ENCODE measurements around the gene UTP25.

The UTP25 gene

GRCh38 chr1:209882942-209883340 is 55.2 kb downstream of the UTP25 start:
- Histone ChIP-seq H2AFZ (ENCODE audit: low read depth, low read length) (no peak overlapping the region), H4K20me1 (ENCODE audit: insufficient read depth, low read length) (no peaks in the 10 kb centered on the region), H3K4me1 (ENCODE audit: insufficient read depth, low read length) (no peaks in the 10 kb centered on the region), H3K27me3 (ENCODE audit: insufficient read depth, low read length, poor library complexity) (peaks cover 22% of the 10 kb centered on the region), H3K9ac (ENCODE audit: low read depth, low read length) (no peak overlapping the region), H3K9me3 (ENCODE audit: insufficient read depth, low read length, severe bottlenecking) (no peaks in the 10 kb centered on the region), H3K27ac (ENCODE audit: low read length) (no peak overlapping the region), H3K79me2 (ENCODE audit: insufficient read depth, low read length) (no peaks in the 10 kb centered on the region), H3K4me3 (ENCODE audit: low read depth in 1 of 2, low read length in 2 of 2) (no peak overlapping the region), H3K36me3 (ENCODE audit: insufficient read depth, low read length) (no peaks in the 10 kb centered on the region), H3K4me2 (ENCODE audit: insufficient read depth, low read length) (no peak overlapping the region)
- no peak for TF ChIP-seq EZH2 (IDR thresholded peaks at IDR 0.05; ENCODE audit: borderline replicate concordance, low read depth, low read length, severe bottlenecking)
- TF ChIP-seq CTCF (IDR thresholded peaks at IDR 0.05; ENCODE audit: borderline replicate concordance, extremely low read depth, low read length, poor library complexity, severe bottlenecking), result no peak
- ATAC-seq (ENCODE audit: insufficient read depth, low read depth) (no peak), DNase-seq (no peak)

- Histone ChIP-seq H3K4me1 (ENCODE audit: insufficient read depth, low read length) (no peaks in the 10 kb centered on the region), H4K20me1 (ENCODE audit: insufficient read depth, low read length) (no peaks in the 10 kb centered on the region), H2AFZ (ENCODE audit: low read depth, low read length) (no peak overlapping the region), H3K27ac (ENCODE audit: low read length) (no peak overlapping the region), H3K9me3 (ENCODE audit: insufficient read depth, low read length, severe bottlenecking) (no peaks in the 10 kb centered on the region), H3K27me3 (ENCODE audit: insufficient read depth, low read length, poor library complexity) (peaks cover 22% of the 10 kb centered on the region), H3K4me2 (ENCODE audit: insufficient read depth, low read length) (no peak overlapping the region), H3K79me2 (ENCODE audit: insufficient read depth, low read length) (no peaks in the 10 kb centered on the region), H3K4me3 (ENCODE audit: low read depth in 1 of 2, low read length in 2 of 2) (no peak overlapping the region), H3K9ac (ENCODE audit: low read depth, low read length) (no peak overlapping the region), H3K36me3 (ENCODE audit: insufficient read depth, low read length) (no peaks in the 10 kb centered on the region)
- DNase-seq (no peak), ATAC-seq (ENCODE audit: insufficient read depth, low read depth) (no peak)
- no peak for TF ChIP-seq CTCF (IDR thresholded peaks at IDR 0.05; ENCODE audit: borderline replicate concordance, extremely low read depth, low read length, poor library complexity, severe bottlenecking)
- TF ChIP-seq EZH2 (IDR thresholded peaks at IDR 0.05; ENCODE audit: borderline replicate concordance, low read depth, low read length, severe bottlenecking), result no peak
Measured at GRCh38 chr1:209883341-209883971, 55.7 kb downstream of the UTP25 start.

- H3K9me3 ChIP-seq (ENCODE audit: insufficient read depth, low read length, severe bottlenecking), result no peaks in the 10 kb centered on the region
- no peak overlapping the region for H3K27ac ChIP-seq (ENCODE audit: low read length)
- no peak overlapping the region for H3K9ac ChIP-seq (ENCODE audit: low read depth, low read length)
- TF ChIP-seq EZH2 (IDR thresholded peaks at IDR 0.05; ENCODE audit: borderline replicate concordance, low read depth, low read length, severe bottlenecking), result no peak
- no peak for TF ChIP-seq CTCF (IDR thresholded peaks at IDR 0.05; ENCODE audit: borderline replicate concordance, extremely low read depth, low read length, poor library complexity, severe bottlenecking)
- no peak overlapping the region for H2AFZ ChIP-seq (ENCODE audit: low read depth, low read length)
- H3K36me3 ChIP-seq (ENCODE audit: insufficient read depth, low read length), result no peaks in the 10 kb centered on the region
- no peaks in the 10 kb centered on the region for H3K79me2 ChIP-seq (ENCODE audit: insufficient read depth, low read length)
- no peak overlapping the region for H3K4me3 ChIP-seq (ENCODE audit: low read depth in 1 of 2, low read length in 2 of 2)
- H3K4me2 ChIP-seq (ENCODE audit: insufficient read depth, low read length), result no peak overlapping the region
- no peaks in the 10 kb centered on the region for H4K20me1 ChIP-seq (ENCODE audit: insufficient read depth, low read length)
- H3K27me3 ChIP-seq (ENCODE audit: insufficient read depth, low read length, poor library complexity), result peaks cover 19% of the 10 kb centered on the region
- no peak for ATAC-seq (ENCODE audit: insufficient read depth, low read depth)
- no peaks in the 10 kb centered on the region for H3K4me1 ChIP-seq (ENCODE audit: insufficient read depth, low read length)
- DNase-seq, result no peak
Measured at GRCh38 chr1:209884249-209884648, 56.5 kb downstream of the UTP25 start.

Measured in DND-41 (cell line).